NCI-H1694 treated with DMSO at 0.1 percent for 48 hours (cell line): ENCODE results near the gene BET1.

ENCODE experiments used
- DNase-seq: peaks from one replicate; lab custom pipeline; 2025; lab: John Stamatoyannopoulos, UW

The BET1 gene

GRCh38 chr7:93957767-93958166 lies 46.4 kb downstream of the BET1 start:
- no peak for DNase-seq

DNA sequence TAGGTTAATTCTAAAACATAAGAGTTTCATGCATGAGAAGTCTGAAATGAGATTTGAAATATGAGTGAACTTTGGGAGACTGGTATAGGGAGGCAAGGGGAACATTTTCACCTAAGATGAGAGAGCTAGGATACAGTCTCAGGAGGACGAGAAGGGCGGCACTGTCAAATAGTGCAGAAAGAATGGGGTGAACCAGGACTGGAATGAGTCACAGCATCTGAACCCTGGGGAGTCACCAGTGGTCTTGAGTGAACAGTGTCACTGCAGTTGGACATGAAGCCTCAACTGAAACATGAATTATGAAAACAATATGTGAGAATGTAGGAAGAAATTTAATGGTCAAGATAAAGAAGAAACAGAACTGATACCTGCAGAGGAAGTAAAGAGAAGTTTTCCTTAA lies 48.9 kb downstream of the BET1 start:
- no peak for DNase-seq

DNA sequence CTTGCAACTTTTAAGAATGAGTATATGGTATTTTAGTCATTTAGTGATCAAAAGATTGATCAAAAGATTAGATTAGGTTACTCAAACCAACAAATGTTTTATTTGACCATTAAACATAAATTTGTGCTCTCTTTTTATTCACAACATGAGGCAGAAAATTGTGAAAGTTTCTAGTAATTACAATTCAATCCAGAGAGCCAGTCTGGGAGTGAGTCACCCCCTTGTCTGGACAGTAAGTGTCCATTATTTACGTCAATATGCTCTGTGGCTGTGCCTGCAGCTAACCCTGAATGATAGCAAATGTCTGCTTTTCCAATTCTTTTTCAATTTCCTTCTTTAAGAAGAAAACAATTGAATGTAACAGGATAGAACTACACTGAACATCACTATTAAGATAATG lies 54.7 kb downstream of the BET1 start:
- no peak for DNase-seq

- DNase-seq: no peak
Observed at GRCh38 chr7:93948873-93949272, 55.3 kb downstream of the BET1 start.

GRCh38 chr7:93948106-93948505 lies 56.0 kb downstream of the BET1 start:
- DNase-seq: no peak

DNA sequence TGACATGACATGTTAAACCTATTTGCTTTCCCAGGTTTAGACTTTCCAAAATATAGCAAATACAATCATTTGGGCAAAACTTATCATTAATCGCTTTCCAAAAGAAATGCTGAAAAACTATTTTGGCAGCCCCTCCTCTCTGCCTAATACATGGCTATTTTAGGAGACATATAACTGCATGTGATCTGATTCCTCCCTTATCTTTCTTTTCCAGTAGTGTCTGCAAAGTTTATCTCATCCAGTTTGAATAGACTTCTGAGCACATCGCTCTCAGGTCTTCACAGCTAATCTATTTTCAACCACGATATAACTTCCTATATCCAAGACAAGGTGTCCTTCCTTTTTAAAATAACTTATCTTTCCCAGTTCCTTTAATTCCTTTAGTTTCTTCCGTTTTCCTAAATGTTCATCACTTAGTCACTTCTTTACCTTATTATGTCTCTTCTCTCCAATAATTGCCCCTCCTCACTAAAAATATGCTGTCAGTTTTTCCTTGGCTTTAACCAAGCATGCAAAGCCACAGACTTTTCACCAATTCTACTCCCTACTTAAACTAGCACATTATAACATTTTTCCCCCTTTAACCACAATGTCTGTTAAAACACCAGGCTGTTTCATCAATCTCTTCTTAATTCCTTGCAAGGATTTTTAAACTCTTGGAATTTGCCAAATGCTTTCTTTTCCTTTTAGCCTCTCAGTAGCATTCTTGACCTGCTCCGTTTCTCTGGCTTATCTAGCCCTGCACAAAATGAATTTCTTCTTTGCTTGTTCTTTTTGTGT lies 58.2 kb downstream of the BET1 start:
- no peak for DNase-seq

GRCh38 chr7:93945083-93945482 lies 59.1 kb downstream of the BET1 start:
- DNase-seq: no peak

DNA sequence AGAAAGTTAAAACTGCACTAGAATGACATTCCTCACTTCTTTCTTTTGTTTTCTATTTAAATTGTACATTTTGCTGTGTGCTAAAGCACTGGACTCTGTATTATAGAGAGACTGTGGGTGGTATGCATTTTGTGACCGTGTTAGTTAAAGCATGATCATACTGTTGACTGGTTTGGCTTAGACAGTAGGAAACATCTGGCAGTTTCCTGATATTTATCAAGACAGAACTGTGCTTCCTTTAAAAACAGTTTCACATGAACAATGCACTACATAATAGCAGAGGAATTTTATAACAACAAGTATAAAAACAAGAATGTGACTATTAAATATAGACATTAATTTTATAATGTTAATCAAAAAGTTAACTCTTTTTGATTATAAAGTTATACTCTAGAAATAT lies 59.5 kb downstream of the BET1 start:
- DNase-seq: no peak

DNA sequence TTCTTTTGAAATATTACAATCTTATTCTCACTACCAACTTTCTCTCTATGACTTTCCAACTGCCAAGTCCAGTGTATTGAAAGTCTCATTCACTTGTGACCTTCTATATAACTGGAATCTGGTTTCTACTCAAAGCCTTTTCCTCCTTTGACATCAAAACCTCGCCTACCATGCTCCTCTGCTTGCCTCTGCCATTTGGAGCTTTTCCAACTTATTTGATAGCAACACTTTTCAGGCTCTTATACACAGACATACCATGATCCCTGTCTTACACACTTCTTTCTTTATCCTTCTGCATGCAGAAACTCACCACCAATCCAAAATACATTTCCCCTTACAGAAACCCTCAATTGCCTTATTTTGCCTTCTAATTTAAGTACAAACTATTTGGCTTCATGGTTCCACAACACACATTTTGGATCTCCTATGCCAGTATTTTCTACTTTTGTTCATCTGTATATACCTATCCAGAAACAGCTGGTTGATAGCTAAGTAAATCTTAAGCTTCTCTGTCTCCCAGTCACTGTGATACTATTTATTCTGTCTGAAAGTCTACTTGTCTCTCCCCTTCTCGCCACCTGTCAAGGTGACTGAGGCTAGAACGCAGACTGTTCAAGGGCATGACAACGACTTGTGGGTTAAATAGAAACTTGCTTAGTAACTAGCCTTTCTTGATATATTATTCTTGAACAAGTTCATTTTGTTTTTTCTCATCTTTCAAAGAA lies 60.2 kb downstream of the BET1 start:
- DNase-seq: no peak
